ENCODE measurements around the gene DPYSL5.

Gene DPYSL5

GRCh38 chr2:26860211-26860850, 12.4 kb downstream of the DPYSL5 start:
- TF ChIP-seq, protein P1, sequence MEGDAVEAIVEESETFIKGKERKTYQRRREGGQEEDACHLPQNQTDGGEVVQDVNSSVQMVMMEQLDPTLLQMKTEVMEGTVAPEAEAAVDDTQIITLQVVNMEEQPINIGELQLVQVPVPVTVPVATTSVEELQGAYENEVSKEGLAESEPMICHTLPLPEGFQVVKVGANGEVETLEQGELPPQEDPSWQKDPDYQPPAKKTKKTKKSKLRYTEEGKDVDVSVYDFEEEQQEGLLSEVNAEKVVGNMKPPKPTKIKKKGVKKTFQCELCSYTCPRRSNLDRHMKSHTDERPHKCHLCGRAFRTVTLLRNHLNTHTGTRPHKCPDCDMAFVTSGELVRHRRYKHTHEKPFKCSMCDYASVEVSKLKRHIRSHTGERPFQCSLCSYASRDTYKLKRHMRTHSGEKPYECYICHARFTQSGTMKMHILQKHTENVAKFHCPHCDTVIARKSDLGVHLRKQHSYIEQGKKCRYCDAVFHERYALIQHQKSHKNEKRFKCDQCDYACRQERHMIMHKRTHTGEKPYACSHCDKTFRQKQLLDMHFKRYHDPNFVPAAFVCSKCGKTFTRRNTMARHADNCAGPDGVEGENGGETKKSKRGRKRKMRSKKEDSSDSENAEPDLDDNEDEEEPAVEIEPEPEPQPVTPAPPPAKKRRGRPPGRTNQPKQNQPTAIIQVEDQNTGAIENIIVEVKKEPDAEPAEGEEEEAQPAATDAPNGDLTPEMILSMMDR (conservative IDR thresholded peaks at IDR 0.05; ENCODE audit: low read length), result no peak
- no peak for TF ChIP-seq EZH2phosphoT487 (IDR thresholded peaks at IDR 0.05; ENCODE audit: borderline replicate concordance)
- Histone ChIP-seq H3K4me3 (ENCODE audit: low read length, poor library complexity, severe bottlenecking) (no peak overlapping the region), H3K4me1 (ENCODE audit: insufficient read depth, low read length, poor library complexity, severe bottlenecking) (no peaks in the 10 kb centered on the region), H3K79me2 (ENCODE audit: insufficient read depth, low read length) (no peaks in the 10 kb centered on the region), H3K9ac (ENCODE audit: low read depth, low read length, poor library complexity, severe bottlenecking) (no peak overlapping the region), H3K4me2 (ENCODE audit: low read depth, low read length, poor library complexity, severe bottlenecking) (no peak overlapping the region), H3F3A (ENCODE audit: low read depth) (no peaks in the 10 kb centered on the region), H3K9me3 (ENCODE audit: insufficient read depth, low read depth, low read length) (no peaks in the 10 kb centered on the region), H2AFZ (ENCODE audit: low read length) (no peak overlapping the region), H3K9me2 (replicated peaks; ENCODE audit: low read depth, low read length) (no peaks in the 10 kb centered on the region), H3K27me3 (ENCODE audit: insufficient read depth, low read length, poor library complexity, severe bottlenecking) (no peaks in the 10 kb centered on the region), H3K36me3 (ENCODE audit: insufficient read depth, low read length) (no peaks in the 10 kb centered on the region), H4K20me1 (ENCODE audit: insufficient read depth, low read length, poor library complexity, severe bottlenecking) (no peaks in the 10 kb centered on the region)

DNA sequence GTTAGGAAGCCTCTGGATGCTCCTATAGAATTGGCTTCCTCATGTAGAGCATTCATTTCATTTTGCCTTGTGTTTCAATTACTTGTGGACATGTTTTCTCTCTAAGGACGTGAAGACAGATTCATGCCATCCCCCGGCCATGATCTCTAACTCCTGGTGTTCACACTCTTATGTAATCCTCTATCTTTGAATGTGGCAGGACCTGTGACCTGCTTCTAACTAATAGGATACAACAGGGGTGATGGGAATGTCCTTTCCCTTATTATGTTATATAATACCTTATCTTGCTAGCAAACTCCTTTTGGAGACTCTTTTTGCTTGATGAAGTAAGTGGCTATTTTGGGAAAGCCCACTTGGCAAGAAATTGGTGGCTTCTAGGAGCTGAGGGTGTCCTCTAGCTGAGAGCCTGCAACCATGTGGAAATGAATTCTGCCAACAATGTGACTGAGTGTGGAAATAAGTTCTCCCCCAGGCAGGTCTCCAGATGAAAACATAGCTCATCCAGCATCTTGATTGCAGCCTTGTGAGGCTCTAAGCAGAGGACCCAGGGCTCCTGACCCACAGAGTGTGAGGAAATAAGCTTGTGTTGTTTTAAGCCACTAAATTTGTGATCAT, 13.8 kb downstream of the DPYSL5 start:
- no peaks in the 10 kb centered on the region for H3K27me3 ChIP-seq (ENCODE audit: insufficient read depth, low read length, poor library complexity, severe bottlenecking)
- no peak overlapping the region for H3K4me2 ChIP-seq (ENCODE audit: low read depth, low read length, poor library complexity, severe bottlenecking)
- H3K9ac ChIP-seq (ENCODE audit: low read depth, low read length, poor library complexity, severe bottlenecking), result no peak overlapping the region
- H3K4me1 ChIP-seq (ENCODE audit: insufficient read depth, low read length, poor library complexity, severe bottlenecking), result no peaks in the 10 kb centered on the region
- no peaks in the 10 kb centered on the region for H3K9me2 ChIP-seq (replicated peaks; ENCODE audit: low read depth, low read length)
- no peak for TF ChIP-seq EZH2phosphoT487 (IDR thresholded peaks at IDR 0.05; ENCODE audit: borderline replicate concordance)
- TF ChIP-seq, protein P1 (conservative IDR thresholded peaks at IDR 0.05; ENCODE audit: low read length), result no peak
- no peaks in the 10 kb centered on the region for H3F3A ChIP-seq (ENCODE audit: low read depth)
- no peaks in the 10 kb centered on the region for H4K20me1 ChIP-seq (ENCODE audit: insufficient read depth, low read length, poor library complexity, severe bottlenecking)
- no peaks in the 10 kb centered on the region for H3K36me3 ChIP-seq (ENCODE audit: insufficient read depth, low read length)
- H3K79me2 ChIP-seq (ENCODE audit: insufficient read depth, low read length), result no peaks in the 10 kb centered on the region
- H2AFZ ChIP-seq (ENCODE audit: low read length), result no peak overlapping the region
- H3K4me3 ChIP-seq (ENCODE audit: low read length, poor library complexity, severe bottlenecking), result no peak overlapping the region
- no peaks in the 10 kb centered on the region for H3K9me3 ChIP-seq (ENCODE audit: insufficient read depth, low read depth, low read length)

DNA sequence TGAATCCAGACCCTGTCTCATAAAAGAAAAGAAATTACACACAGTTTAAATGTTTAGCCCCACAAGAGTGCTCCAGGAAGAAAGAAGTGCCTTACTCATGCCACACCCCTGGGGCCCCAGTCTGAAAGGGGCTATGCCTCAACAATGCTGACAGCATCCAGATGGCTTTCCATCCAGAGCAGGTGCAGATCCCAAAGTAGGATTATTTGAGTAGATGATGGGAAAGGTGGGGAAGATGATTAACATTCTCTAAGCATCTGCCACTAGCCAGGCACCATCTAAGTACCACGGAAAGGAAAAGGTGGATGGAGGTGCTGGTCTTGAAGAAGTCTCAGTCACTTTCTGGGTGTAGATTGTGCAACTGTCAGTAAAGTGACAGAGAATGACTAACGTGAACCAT, 16.3 kb downstream of the DPYSL5 start:
- Histone ChIP-seq H3K9ac (ENCODE audit: low read depth, low read length, poor library complexity, severe bottlenecking) (no peak overlapping the region), H3K36me3 (ENCODE audit: insufficient read depth, low read length) (no peaks in the 10 kb centered on the region), H3K79me2 (ENCODE audit: insufficient read depth, low read length) (no peaks in the 10 kb centered on the region), H3K4me3 (ENCODE audit: low read length, poor library complexity, severe bottlenecking) (no peak overlapping the region), H3K9me3 (ENCODE audit: insufficient read depth, low read depth, low read length) (no peaks in the 10 kb centered on the region), H2AFZ (ENCODE audit: low read length) (no peak overlapping the region), H3K4me2 (ENCODE audit: low read depth, low read length, poor library complexity, severe bottlenecking) (no peak overlapping the region), H3K9me2 (replicated peaks; ENCODE audit: low read depth, low read length) (no peaks in the 10 kb centered on the region), H3K27me3 (ENCODE audit: insufficient read depth, low read length, poor library complexity, severe bottlenecking) (no peaks in the 10 kb centered on the region), H4K20me1 (ENCODE audit: insufficient read depth, low read length, poor library complexity, severe bottlenecking) (no peaks in the 10 kb centered on the region), H3K4me1 (ENCODE audit: insufficient read depth, low read length, poor library complexity, severe bottlenecking) (no peaks in the 10 kb centered on the region), H3F3A (ENCODE audit: low read depth) (no peaks in the 10 kb centered on the region)
- no peak for TF ChIP-seq EZH2phosphoT487 (IDR thresholded peaks at IDR 0.05; ENCODE audit: borderline replicate concordance)
- TF ChIP-seq, protein P1 (conservative IDR thresholded peaks at IDR 0.05; ENCODE audit: low read length), result no peak
